Measurements from ENCODE around the gene ZBTB8A.
"Not testable (repeated sequence)": the region's sequence is repeated elsewhere in the genome, so short reads cannot be mapped to it uniquely, and the experiment has no call there.

ZBTB8A gene

DNA sequence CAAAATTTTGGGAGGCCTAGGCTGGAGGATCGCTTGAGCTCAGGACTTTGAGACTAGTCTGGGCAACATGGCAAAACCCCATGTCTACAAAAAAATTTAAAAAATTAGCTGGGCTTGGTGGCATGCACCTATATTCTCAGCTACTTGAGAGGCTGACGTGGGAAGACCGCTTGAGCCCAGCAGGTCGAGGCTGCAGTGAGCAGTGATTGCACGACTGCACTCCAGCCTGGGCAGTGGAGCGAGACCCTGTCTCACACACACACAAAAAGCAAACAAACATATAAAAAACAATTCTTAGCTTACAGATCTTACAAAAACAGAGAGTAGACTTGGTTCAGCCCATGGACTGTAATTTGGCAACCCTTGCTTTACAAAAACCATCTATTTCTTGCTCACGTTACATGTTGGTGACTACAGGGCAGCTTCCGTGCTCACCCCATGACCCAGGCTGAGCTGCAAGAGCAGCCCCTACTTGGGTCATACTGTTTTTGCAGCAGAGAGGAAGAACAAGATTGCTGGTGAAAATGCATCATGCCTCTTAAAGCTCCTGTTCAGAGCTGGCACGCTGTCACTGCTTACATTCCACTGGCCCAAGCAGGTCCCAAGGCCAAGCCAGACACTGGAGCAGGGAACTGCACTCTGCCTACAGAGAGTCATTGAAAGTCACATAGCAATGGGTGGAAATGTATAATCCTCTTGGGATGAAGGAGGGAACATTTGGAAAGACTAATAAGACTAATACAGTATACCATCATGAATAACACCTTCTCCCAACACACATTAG is 13.4 kb upstream of the ZBTB8A start:
- DNase-seq = no peak
- no peak overlapping the region for H3K4me3 ChIP-seq (ENCODE audit: low read depth, low read length)
- H3K36me3 ChIP-seq (replicated peaks) = no peaks in the 10 kb centered on the region
- no peak overlapping the region for H3K27ac ChIP-seq
- TF ChIP-seq, protein P1, sequence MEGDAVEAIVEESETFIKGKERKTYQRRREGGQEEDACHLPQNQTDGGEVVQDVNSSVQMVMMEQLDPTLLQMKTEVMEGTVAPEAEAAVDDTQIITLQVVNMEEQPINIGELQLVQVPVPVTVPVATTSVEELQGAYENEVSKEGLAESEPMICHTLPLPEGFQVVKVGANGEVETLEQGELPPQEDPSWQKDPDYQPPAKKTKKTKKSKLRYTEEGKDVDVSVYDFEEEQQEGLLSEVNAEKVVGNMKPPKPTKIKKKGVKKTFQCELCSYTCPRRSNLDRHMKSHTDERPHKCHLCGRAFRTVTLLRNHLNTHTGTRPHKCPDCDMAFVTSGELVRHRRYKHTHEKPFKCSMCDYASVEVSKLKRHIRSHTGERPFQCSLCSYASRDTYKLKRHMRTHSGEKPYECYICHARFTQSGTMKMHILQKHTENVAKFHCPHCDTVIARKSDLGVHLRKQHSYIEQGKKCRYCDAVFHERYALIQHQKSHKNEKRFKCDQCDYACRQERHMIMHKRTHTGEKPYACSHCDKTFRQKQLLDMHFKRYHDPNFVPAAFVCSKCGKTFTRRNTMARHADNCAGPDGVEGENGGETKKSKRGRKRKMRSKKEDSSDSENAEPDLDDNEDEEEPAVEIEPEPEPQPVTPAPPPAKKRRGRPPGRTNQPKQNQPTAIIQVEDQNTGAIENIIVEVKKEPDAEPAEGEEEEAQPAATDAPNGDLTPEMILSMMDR (IDR thresholded peaks at IDR 0.05; ENCODE audit: low read depth, low read length, missing control alignments) = no peak
- no peaks in the 10 kb centered on the region for H3K27me3 ChIP-seq (replicated peaks)
- in situ Hi-C loops (cut with HindIII; ENCODE audit: low pct_ligation_motif_present, low sequenced_read_pairs) = no loop called here

DNA sequence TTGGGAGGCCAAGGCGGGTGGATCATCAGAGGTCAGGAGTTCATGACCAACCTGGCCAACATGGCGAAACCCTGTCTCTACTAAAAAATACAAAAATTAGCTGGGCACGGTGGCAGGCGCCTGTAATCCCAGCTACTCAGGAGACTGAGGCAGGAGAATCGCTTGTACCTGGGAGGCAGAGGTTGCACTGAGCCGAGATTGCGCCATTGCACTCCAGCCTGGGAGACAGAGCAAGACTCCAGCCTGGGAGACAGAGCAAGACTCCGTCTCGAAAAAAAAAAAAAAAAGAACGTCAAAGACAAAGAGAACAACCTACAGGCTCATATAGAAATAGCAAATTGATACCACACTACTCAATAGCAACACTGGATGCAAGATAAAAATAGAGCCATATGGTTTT is 10.7 kb upstream of the ZBTB8A start:
- H3K27me3 ChIP-seq (replicated peaks); DNase-seq; H3K36me3 ChIP-seq (replicated peaks); H3K27ac ChIP-seq; H3K4me3 ChIP-seq (ENCODE audit: low read depth, low read length); in situ Hi-C loops (cut with HindIII; ENCODE audit: low pct_ligation_motif_present, low sequenced_read_pairs): not testable (repeated sequence)

DNA sequence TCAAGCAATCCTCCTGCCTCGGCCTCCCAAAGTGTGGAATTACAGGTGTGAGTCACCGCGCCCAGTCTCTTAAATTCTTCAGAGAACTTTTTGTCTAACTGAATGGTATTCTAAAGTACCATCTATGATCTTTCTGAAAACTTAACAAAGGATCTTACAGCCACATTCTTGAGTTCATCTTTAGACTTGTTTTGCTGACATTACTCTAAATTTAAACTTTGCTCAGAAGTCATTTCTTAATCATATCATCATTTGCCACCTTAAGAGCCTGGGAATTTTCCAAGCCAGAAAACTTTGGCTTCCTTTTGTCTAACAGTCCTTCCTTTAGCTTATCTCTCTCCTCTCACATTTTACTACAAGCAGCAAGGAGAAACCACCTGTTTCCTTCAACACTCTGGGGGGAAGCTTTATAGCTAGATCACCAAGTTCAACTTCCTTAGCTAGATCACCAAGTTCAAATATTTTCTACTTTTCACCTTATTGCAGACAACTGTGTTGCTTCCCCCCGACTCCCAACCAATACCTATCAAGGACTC is 5.4 kb upstream of the ZBTB8A start:
- Histone ChIP-seq H3K27ac (no peak overlapping the region), H3K36me3 (replicated peaks) (no peaks in the 10 kb centered on the region), H3K27me3 (replicated peaks) (no peaks in the 10 kb centered on the region), H3K4me3 (ENCODE audit: low read depth, low read length) (no peak overlapping the region)
- TF ChIP-seq, protein P1 (IDR thresholded peaks at IDR 0.05; ENCODE audit: low read depth, low read length, missing control alignments) = no peak
- DNase-seq = no peak
- in situ Hi-C loops (cut with HindIII; ENCODE audit: low pct_ligation_motif_present, low sequenced_read_pairs) = no loop called here

DNA sequence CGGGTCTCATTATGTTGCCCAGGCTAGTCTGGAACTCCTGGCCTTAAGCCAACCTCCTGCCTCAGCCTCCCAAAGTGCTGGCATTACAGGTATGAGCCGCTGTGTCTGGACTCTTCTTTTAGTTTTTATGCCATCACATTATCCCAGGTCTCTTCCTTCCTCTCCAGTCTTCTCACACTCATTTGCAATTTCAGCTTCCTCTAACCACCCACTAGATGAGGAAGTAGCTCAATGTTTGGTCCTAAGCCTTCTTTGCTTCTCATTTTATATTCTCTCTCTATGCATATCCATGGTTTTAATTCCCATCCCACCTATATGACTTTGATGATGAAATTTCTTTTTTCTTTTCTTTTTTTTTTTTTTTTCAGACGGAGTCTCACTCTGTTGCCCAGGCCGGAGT is 3.1 kb upstream of the ZBTB8A start:
- no peaks in the 10 kb centered on the region for H3K36me3 ChIP-seq (replicated peaks)
- DNase-seq = no peak
- no peaks in the 10 kb centered on the region for H3K27me3 ChIP-seq (replicated peaks)
- TF ChIP-seq, protein P1 (IDR thresholded peaks at IDR 0.05; ENCODE audit: low read depth, low read length, missing control alignments) = no peak
- H3K27ac ChIP-seq = no peak overlapping the region
- no peak overlapping the region for H3K4me3 ChIP-seq (ENCODE audit: low read depth, low read length)
- in situ Hi-C loops (cut with HindIII; ENCODE audit: low pct_ligation_motif_present, low sequenced_read_pairs) = no loop called here

DNA sequence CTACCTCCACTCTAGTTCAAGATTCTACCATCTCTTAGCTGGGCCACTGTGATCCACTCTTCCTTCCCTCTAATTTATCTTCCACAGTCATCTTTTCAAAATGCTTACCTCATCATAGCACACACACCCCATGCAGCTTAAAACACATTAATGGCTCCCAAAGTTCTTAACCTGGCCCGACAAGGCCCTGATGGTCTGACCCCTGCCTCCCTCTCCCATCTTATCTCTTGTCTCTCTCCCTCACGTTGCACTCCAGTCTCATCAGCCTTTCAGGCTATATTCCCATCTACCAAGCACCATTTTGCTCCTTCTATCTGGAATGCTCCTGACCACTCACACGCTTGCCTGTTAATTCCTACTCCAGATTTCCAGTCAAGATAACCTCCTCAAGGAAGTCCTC is 2.5 kb upstream of the ZBTB8A start:
- no peak overlapping the region for H3K27ac ChIP-seq
- in situ Hi-C loops (cut with HindIII; ENCODE audit: low pct_ligation_motif_present, low sequenced_read_pairs) = no loop called here
- no peaks in the 10 kb centered on the region for H3K36me3 ChIP-seq (replicated peaks)
- no peak for DNase-seq
- TF ChIP-seq, protein P1 (IDR thresholded peaks at IDR 0.05; ENCODE audit: low read depth, low read length, missing control alignments) = no peak
- H3K4me3 ChIP-seq (ENCODE audit: low read depth, low read length) = no peak overlapping the region
- H3K27me3 ChIP-seq (replicated peaks) = no peaks in the 10 kb centered on the region

DNA sequence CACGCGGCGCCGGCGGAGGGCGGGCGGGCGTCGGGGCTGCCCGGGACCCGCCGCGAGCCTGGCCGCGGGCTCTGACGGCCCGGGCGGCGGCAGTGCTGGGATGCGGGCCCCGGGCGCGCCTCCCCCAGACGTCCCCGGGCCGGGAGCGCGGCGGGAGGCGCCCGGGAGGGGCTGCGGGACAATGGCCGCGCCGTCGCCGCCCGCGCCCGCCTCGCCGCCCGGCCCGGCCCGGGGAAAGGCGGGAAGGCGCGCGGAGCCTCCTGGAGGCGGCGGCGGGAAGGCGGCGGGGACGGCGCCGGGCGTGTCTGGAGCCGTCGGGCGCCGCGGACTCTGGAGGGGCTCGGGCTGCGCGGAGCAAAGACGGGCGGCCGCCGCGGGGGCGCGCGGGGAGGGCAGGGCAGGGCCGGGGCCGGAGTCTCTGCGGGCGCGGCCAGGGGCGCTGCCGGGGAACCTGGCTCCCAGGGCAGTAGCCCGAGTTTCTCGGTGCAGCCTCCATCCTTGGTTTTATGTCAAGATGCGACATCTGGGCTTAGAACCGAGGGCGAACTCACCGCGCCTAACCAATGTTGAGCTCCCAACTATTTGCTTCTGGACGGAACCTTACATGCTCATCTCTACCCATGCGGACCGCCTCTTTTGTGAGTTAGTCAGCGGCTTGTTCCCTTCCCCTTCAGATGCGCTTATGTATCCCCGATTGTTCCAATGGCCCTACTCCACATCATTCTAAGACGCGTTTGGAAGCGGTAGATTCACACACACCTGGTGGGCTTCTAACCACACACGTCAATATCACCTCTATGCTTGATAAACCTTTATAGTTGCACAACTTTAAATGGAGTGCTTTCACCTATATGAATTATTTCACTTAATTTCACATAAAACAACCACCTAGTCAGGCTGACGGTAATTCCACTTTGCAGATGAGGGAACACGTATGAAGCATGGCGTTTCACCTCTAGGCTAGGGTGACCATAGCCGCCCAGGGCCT is 651 bp downstream of the ZBTB8A start:
- TF ChIP-seq, protein P1 (IDR thresholded peaks at IDR 0.05; ENCODE audit: low read depth, low read length, missing control alignments) = no peak
- H3K4me3 ChIP-seq (ENCODE audit: low read depth, low read length) = peak overlapping the region; percentile 69
- in situ Hi-C loops (cut with HindIII; ENCODE audit: low pct_ligation_motif_present, low sequenced_read_pairs) = no loop called here
- no peaks in the 10 kb centered on the region for H3K27me3 ChIP-seq (replicated peaks)
- DNase-seq = peak; percentile 18
- H3K36me3 ChIP-seq (replicated peaks) = no peaks in the 10 kb centered on the region
- H3K27ac ChIP-seq = peak overlapping the region; percentile 40
